Smooth muscle cell (in vitro differentiated cells): ENCODE data around the gene ZBTB8OS. TPM values are rescaled to one million over a fixed set of nuclear protein-coding genes. Genes with fewer than 3 reads are reported as not detected.

Experiments used
- DNase-seq: peaks from one replicate; lab custom pipeline; 2025; ENCODE audit not compliant: unreplicated experiment; lab: John Stamatoyannopoulos, UW
- H2AFZ ChIP-seq: fragments of 200-600 bp; sonication (generic); 2 replicates; pipeline ENCODE4 v1.6.0; 2016; ENCODE audit warnings: antibody characterized with exemption, low read depth, mild to moderate bottlenecking
- H3F3A ChIP-seq: fragments of 200-600 bp; sonication (generic); 2 replicates; pipeline ENCODE4 v1.6.0; 2017; ENCODE audit warnings: antibody characterized with exemption, low read depth
- H3K27ac ChIP-seq: fragments of 200-600 bp; sonication (generic); 2 replicates; pipeline ENCODE4 v1.5.1; 2016; ENCODE audit warnings: low read depth, mild to moderate bottlenecking
- H3K27me3 ChIP-seq: fragments of 200-600 bp; sonication (generic); 2 replicates; pipeline ENCODE4 v1.6.1; 2016; ENCODE audit warnings: low read depth, mild to moderate bottlenecking
- H3K36me3 ChIP-seq: fragments of 200-600 bp; sonication (generic); 2 replicates; pipeline ENCODE4 v1.5.1; 2016; ENCODE audit warnings: low read depth
- H3K4me1 ChIP-seq: fragments of 200-600 bp; sonication (generic); 2 replicates; pipeline ENCODE4 v1.5.1; 2016; ENCODE audit warnings: low read depth
- H3K4me2 ChIP-seq: fragments of 200-600 bp; sonication (generic); 2 replicates; pipeline ENCODE4 v1.6.0; 2016; ENCODE audit warnings: mild to moderate bottlenecking
- H3K4me3 ChIP-seq: fragments of 200-600 bp; sonication (generic); 2 replicates; pipeline ENCODE4 v1.5.1; 2016; ENCODE audit warnings: mild to moderate bottlenecking
- H3K79me2 ChIP-seq: fragments of 200-600 bp; sonication (generic); 2 replicates; pipeline ENCODE4 v1.6.0; 2016; ENCODE audit warnings: low read depth, mild to moderate bottlenecking
- H3K9ac ChIP-seq: fragments of 200-600 bp; sonication (generic); 2 replicates; pipeline ENCODE4 v1.6.0; 2016; ENCODE audit warnings: low read depth
- H3K9me3 ChIP-seq: fragments of 200-600 bp; sonication (generic); replicated peaks from 2 replicates; pipeline ENCODE4 v1.5.1; 2016; ENCODE audit warnings: low read depth
- H4K20me1 ChIP-seq: fragments of 200-600 bp; sonication (generic); 2 replicates; pipeline ENCODE4 v1.6.0; 2016; ENCODE audit warnings: low read depth
- WGBS: methylation state at CpG from one replicate; pipeline ENCODE4 v1.1.7; 2016; ENCODE audit warnings: low lambda C conversion rate; 5-methylcytosine and 5-hydroxymethylcytosine counted together
- polyA plus RNA-seq: library from polyadenylated mRNA; unstranded; fragments of >200 nt; fragmentation: Nextera tagmentation; extraction: Ambion mirVana; gene quantifications from 2 replicates; pipeline ENCODE4 v1.2.1, GENCODE V29; 2016
- total RNA-seq: library from RNA; depleted of rRNA; stranded (reverse); fragments of >200 nt; gene quantifications from 2 replicates; pipeline ENCODE4 v1.2.3, GENCODE V29; 2014
- TF ChIP-seq, protein P1 (sequence below): fragments of 200-600 bp; sonication (generic); IDR thresholded peaks from 2 replicates; pipeline ENCODE4 v1.5.1; 2017; ENCODE audit warnings: borderline replicate concordance, mild to moderate bottlenecking, antibody characterized with exemption; ENCODE audit not compliant: insufficient read depth, poor library complexity, severe bottlenecking

ZBTB8OS gene
- total and polyA plus RNA-seq, 2 experiments from 2014 or later: 33.3 to 39.5 TPM

DNA sequence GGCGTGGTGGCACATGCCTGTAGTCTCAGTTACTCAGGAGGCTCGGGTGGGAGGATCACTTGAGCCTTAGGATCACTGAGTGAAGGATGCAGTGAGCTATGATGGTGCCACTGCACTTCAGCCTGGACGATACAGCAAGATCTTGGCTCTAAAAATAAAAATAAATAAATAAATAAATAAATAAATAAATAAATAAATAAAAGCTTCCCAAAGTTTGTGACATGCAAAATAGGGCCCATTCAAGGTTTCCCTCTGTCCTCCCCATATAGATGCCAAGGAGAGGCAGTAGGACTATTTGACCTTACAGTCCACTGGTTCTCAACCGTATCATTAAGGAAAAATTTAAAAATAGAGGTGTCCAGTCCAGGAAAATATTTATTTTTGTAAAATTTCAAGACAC is 41.2 kb downstream of the ZBTB8OS start:
- 95% methylated on average over 4 of the region's 4 CpGs for WGBS
- Histone ChIP-seq H3K9ac (no peak overlapping the region), H3F3A (peaks cover 4% of the 10 kb centered on the region), H3K79me2 (no peaks in the 10 kb centered on the region), H3K4me1 (no peaks in the 10 kb centered on the region), H3K36me3 (no peaks in the 10 kb centered on the region), H4K20me1 (peaks cover 10% of the 10 kb centered on the region), H3K4me3 (no peak overlapping the region), H3K4me2 (no peak overlapping the region), H3K27me3 (no peaks in the 10 kb centered on the region), H3K27ac (no peak overlapping the region), H2AFZ (no peak overlapping the region), H3K9me3 (no peaks in the 10 kb centered on the region)
- TF ChIP-seq, protein P1, sequence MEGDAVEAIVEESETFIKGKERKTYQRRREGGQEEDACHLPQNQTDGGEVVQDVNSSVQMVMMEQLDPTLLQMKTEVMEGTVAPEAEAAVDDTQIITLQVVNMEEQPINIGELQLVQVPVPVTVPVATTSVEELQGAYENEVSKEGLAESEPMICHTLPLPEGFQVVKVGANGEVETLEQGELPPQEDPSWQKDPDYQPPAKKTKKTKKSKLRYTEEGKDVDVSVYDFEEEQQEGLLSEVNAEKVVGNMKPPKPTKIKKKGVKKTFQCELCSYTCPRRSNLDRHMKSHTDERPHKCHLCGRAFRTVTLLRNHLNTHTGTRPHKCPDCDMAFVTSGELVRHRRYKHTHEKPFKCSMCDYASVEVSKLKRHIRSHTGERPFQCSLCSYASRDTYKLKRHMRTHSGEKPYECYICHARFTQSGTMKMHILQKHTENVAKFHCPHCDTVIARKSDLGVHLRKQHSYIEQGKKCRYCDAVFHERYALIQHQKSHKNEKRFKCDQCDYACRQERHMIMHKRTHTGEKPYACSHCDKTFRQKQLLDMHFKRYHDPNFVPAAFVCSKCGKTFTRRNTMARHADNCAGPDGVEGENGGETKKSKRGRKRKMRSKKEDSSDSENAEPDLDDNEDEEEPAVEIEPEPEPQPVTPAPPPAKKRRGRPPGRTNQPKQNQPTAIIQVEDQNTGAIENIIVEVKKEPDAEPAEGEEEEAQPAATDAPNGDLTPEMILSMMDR: no peak
- no peak for DNase-seq

DNA sequence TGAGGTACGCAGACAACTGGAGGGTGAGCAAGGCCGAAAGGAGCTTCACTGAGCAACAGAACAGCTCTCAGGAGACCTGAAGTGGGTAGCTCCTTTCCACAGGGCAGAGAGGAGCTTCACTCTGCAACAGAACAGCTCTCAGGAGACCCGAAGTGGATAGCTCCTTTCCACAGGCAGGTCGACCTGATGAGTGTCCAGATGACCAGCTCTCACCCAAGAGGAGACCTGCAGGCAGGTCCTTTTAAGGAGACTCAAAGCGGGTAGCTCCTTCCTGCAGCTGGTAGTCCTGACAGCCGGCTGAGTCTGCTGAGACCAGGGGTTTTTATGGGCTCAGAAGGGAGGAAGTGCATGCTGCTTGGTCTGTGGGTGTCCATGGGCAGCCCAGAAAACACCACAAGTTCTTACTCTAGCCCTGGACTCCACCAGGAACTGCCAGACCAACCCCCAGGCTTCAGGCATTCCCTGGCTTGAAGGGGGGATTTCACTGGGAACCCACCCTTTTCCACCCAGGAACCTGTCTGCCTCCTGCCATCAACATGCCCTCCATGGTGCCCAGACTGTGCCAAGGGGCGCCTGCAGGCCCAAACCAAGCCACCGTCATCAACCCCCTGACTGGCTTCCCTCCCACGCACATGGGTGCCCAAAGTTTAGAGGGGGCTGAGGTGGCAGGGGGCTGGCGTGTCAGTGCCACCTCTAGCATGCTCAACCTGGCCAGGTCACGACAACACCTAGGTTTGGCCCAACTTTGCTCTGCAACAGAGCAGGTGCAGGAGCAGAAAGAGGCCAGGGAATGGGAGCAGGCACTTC is 43.6 kb downstream of the ZBTB8OS start:
- Histone ChIP-seq H3K36me3 (no peaks in the 10 kb centered on the region), H3K4me2 (no peak overlapping the region), H3K9me3 (no peaks in the 10 kb centered on the region), H3K4me3 (no peak overlapping the region), H4K20me1 (peaks cover 6% of the 10 kb centered on the region), H3K27ac (no peak overlapping the region), H2AFZ (no peak overlapping the region), H3K9ac (no peak overlapping the region), H3F3A (peaks cover 4% of the 10 kb centered on the region), H3K4me1 (no peaks in the 10 kb centered on the region), H3K27me3 (no peaks in the 10 kb centered on the region), H3K79me2 (no peaks in the 10 kb centered on the region)
- DNase-seq: no peak
- TF ChIP-seq, protein P1: no peak
- 95% methylated on average over 11 of the region's 11 CpGs for WGBS

DNA sequence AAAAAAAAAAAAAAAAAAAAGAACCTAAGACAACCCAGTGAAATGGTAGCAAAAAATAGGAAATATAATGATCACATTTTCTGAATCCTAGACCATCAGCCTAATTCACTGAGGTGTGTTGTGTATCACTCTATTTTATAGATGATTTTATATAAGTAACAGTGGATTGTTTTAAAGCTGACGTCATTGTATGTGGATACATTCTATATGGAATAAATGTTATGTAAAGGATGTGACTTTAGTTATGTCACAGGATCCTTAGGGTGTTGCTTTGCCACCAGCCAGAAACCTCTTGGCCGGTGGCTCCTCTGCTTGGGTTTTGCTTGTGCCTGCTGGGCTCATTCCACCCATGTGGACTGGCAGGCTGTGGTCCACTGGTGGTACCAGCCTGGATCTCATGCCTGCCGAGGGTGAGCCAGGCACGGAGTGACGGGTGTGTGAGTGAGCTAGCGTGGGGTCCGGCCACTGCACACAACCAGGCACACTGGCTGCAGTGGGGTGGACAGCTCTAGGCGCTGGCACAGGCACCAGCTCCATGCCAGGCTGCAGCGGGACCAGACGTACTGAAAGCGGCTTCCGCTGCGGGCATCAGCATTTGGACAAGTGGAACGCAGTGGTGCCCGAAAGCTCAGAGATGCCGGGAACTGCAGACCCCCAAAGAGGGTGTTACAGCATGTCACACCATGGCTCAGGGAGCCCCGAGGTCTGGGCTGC is 44.5 kb downstream of the ZBTB8OS start:
- no peak overlapping the region for H3K9ac ChIP-seq
- H3K27me3 ChIP-seq: no peaks in the 10 kb centered on the region
- H2AFZ ChIP-seq: no peak overlapping the region
- no peak overlapping the region for H3K4me2 ChIP-seq
- 97% methylated on average over 17 of the region's 17 CpGs for WGBS
- H3K4me1 ChIP-seq: no peaks in the 10 kb centered on the region
- H3K36me3 ChIP-seq: no peaks in the 10 kb centered on the region
- H3K79me2 ChIP-seq: no peaks in the 10 kb centered on the region
- peaks cover 3% of the 10 kb centered on the region for H4K20me1 ChIP-seq
- no peaks in the 10 kb centered on the region for H3K9me3 ChIP-seq
- no peaks in the 10 kb centered on the region for H3F3A ChIP-seq
- H3K27ac ChIP-seq: no peak overlapping the region
- no peak for DNase-seq
- TF ChIP-seq, protein P1: no peak
- no peak overlapping the region for H3K4me3 ChIP-seq

DNA sequence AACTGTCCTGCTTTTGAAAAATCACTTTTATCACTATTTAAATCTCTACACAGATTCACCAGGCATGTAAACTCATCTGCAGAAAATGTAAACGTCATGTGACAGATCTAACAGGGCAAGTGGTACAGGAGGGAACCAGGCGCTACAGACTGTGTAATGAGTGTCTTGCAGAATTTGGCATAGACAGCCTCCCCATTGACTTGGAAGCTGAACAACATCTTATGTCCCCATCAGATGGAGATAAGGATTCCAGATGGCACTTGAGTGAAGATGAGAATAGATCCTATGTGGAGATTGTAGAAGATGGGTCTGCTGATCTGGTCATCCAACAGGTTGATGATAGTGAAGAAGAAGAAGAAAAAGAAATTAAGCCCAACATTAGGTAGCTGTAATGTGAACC is 50.3 kb downstream of the ZBTB8OS start:
- no peak overlapping the region for H3K27ac ChIP-seq
- no peak overlapping the region for H2AFZ ChIP-seq
- H3F3A ChIP-seq: no peaks in the 10 kb centered on the region
- no peaks in the 10 kb centered on the region for H3K79me2 ChIP-seq
- H3K27me3 ChIP-seq: no peaks in the 10 kb centered on the region
- no peak for DNase-seq
- no peaks in the 10 kb centered on the region for H3K4me1 ChIP-seq
- no peak overlapping the region for H3K4me3 ChIP-seq
- H3K9ac ChIP-seq: no peak overlapping the region
- TF ChIP-seq, protein P1: no peak
- 100% methylated on average over 2 of the region's 2 CpGs for WGBS
- H3K36me3 ChIP-seq: no peaks in the 10 kb centered on the region
- H3K4me2 ChIP-seq: no peak overlapping the region
- H4K20me1 ChIP-seq: no peaks in the 10 kb centered on the region
- no peaks in the 10 kb centered on the region for H3K9me3 ChIP-seq
